ENCODE measurements around the gene ZCWPW1.
A peak's percentile ranks its signal among the peaks of the same experiment; 100 is the strongest.
"Not testable (repeated sequence)": the region's sequence is repeated elsewhere in the genome, so short reads cannot be mapped to it uniquely, and the experiment has no call there.

ZCWPW1 gene

GRCh38 chr7:100380196-100380595 is 48.3 kb downstream of the ZCWPW1 start:
- DNase-seq (ENCODE audit: insufficient read length, low spot score), result no peak
- FAIRE-seq, result no peak

GRCh38 chr7:100378114-100378755 is 50.3 kb downstream of the ZCWPW1 start:
- DNase-seq (ENCODE audit: insufficient read length, low spot score) (no peak), FAIRE-seq (no peak)

GRCh38 chr7:100376066-100376465 is 52.4 kb downstream of the ZCWPW1 start:
- no peak for DNase-seq (ENCODE audit: insufficient read length, low spot score)
- FAIRE-seq, result no peak

GRCh38 chr7:100374601-100375000 is 53.9 kb downstream of the ZCWPW1 start:
- FAIRE-seq (no peak), DNase-seq (ENCODE audit: insufficient read length, low spot score) (no peak)

- not testable (repeated sequence) for FAIRE-seq; DNase-seq (ENCODE audit: insufficient read length, low spot score)
These were observed 54.5 kb downstream of the ZCWPW1 start for GRCh38 chr7:100373870-100374598.

- DNase-seq (ENCODE audit: insufficient read length, low spot score), result no peak
These were observed 55.2 kb downstream of the ZCWPW1 start, which contains the start of gene PILRA for GRCh38 chr7:100373261-100373831. PILRA (plus strand) TSS chr7:100373487; CDS start chr7:100373657, 170 bp downstream.

GRCh38 chr7:100372694-100373093 is 55.8 kb downstream of the ZCWPW1 start:
- FAIRE-seq (no peak), DNase-seq (ENCODE audit: insufficient read length, low spot score) (no peak)

More at GRCh38 chr7:100373261-100373831, 55.2 kb downstream of the ZCWPW1 start, which contains the start of gene PILRA:
- FAIRE-seq, result no peak

GRCh38 chr7:100372256-100372655 is 56.2 kb downstream of the ZCWPW1 start:
- DNase-seq (ENCODE audit: insufficient read length, low spot score) (peak; percentile 24), FAIRE-seq (no peak)

GRCh38 chr7:100371561-100372171 is 56.8 kb downstream of the ZCWPW1 start:
- DNase-seq (ENCODE audit: insufficient read length, low spot score), result no peak
- FAIRE-seq, result no peak

- DNase-seq (ENCODE audit: insufficient read length, low spot score) (no peak), FAIRE-seq (no peak)
These were observed 57.8 kb downstream of the ZCWPW1 start for GRCh38 chr7:100370746-100371145.

GRCh38 chr7:100370303-100370702 is 58.2 kb downstream of the ZCWPW1 start:
- FAIRE-seq, result no peak
- no peak for DNase-seq (ENCODE audit: insufficient read length, low spot score)

GRCh38 chr7:100369105-100369504 is 59.4 kb downstream of the ZCWPW1 start:
- FAIRE-seq (no peak), DNase-seq (ENCODE audit: insufficient read length, low spot score) (no peak)

- DNase-seq (ENCODE audit: insufficient read length, low spot score), result no peak
- FAIRE-seq, result no peak
These were observed 60.6 kb downstream of the ZCWPW1 start for GRCh38 chr7:100367676-100368613.

GRCh38 chr7:100367251-100367620 is 61.3 kb downstream of the ZCWPW1 start:
- no peak for FAIRE-seq
- no peak for DNase-seq (ENCODE audit: insufficient read length, low spot score)

- FAIRE-seq, result no peak
- no peak for DNase-seq (ENCODE audit: insufficient read length, low spot score)
These were observed 61.9 kb downstream of the ZCWPW1 start for GRCh38 chr7:100366411-100367250.

GRCh38 chr7:100365998-100366367 is 62.5 kb downstream of the ZCWPW1 start:
- not testable (repeated sequence) for FAIRE-seq; DNase-seq (ENCODE audit: insufficient read length, low spot score)

- no peak for DNase-seq (ENCODE audit: insufficient read length, low spot score)
- FAIRE-seq, result no peak
These were observed 64.0 kb downstream of the ZCWPW1 start for GRCh38 chr7:100364480-100364879.

GRCh38 chr7:100363797-100364196 is 64.7 kb downstream of the ZCWPW1 start:
- not testable (repeated sequence) for FAIRE-seq; DNase-seq (ENCODE audit: insufficient read length, low spot score)

GRCh38 chr7:100363098-100363497 is 65.4 kb downstream of the ZCWPW1 start:
- FAIRE-seq, result no peak
- no peak for DNase-seq (ENCODE audit: insufficient read length, low spot score)

All from HTR-8/SVneo (cell line).